Measurements from ENCODE around the gene TTI1. TPM values are rescaled to one million over a fixed set of nuclear protein-coding genes. Genes with fewer than 3 reads are reported as not detected.

TTI1 gene
- total RNA-seq, 2 experiments from 2014 or later = 10.6 to 11.4 TPM

DNA sequence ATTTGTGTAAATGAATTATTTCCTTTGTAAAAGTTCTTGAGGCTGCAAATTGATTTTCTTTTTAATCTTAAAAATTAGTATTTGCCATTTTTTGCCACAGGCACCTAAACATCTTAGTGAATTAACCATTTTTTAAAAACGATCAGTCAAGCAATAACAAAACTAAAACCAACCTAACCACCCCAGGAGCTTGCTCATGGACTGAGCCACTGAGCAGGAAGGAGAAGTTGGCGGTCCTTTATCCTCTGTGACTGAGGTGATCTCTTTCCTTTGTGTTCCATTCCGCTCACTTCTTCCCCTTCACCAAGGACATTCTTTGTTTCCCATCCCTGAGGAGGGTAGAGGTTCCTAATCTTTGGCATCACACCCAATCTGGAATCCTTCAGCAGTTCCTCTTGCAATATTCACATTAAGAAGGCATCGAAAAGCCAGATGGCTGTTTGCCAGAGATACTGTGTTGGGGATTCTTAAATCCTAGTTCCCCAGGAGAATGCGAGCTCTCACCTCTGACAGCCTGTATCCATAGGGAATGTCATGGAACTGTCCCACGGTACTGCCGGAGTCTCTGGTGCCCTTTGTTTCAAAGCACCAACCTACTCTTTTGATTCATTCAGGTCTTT lies 30.8 kb upstream of the TTI1 start:
- DNase-seq (no peak), ATAC-seq (ENCODE audit: poor library complexity) (no peak)
- Mint-ChIP-seq H3K36me3 (ENCODE audit: low read depth) (no peaks in the 10 kb centered on the region), H3K9me3 (no peaks in the 10 kb centered on the region), H3K27me3 (no peaks in the 10 kb centered on the region), H3K4me1 (ENCODE audit: low read depth) (no peaks in the 10 kb centered on the region), H3K4me3 (no peak overlapping the region), H3K27ac (no peak overlapping the region)
- H3K4me1 ChIP-seq (ENCODE audit: insufficient read depth, low read length) = no peaks in the 10 kb centered on the region
- no peak overlapping the region for H3K27ac ChIP-seq (ENCODE audit: low read depth in 1 of 2, low read length in 2 of 2)
- POLR2A ChIA-PET = no interaction called here
- CTCF ChIA-PET = no interaction called here
- no peak overlapping the region for H3K4me3 ChIP-seq (ENCODE audit: low read length)
- peaks cover 95% of the 10 kb centered on the region for H3K36me3 ChIP-seq (ENCODE audit: insufficient read depth, low read length)
- TF ChIP-seq CTCF (IDR thresholded peaks at IDR 0.05) = no peak
- H3K27me3 ChIP-seq (ENCODE audit: control insufficient read depth in 1 of 2, insufficient read depth in 2 of 2, low read length in 2 of 2) = no peaks in the 10 kb centered on the region
- H3K9me3 ChIP-seq (ENCODE audit: control insufficient read depth in 1 of 2, insufficient read depth in 1 of 2, low read length in 2 of 2) = no peaks in the 10 kb centered on the region
- intact Hi-C loops (cut with DNase I, micrococcal nuclease) = no loop called here

DNA sequence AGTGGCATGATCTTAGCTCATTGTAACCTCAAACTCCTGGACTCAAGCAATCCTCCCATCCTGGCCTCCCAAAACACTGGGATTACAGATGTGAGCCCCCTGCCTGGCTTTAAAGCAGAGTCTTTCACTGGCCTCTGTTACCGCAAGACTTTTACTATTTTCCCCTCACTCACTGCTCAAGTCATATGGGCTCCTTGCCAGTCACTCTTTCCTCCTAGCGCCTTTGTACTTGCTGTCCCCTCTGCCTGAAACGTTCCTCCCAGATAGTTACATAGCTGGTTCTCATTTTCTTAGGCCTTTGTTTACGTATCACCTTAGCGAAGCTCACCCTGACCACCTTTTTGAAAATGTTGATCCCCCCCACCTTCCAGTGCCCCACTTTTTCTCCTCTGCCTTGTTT lies 29.6 kb upstream of the TTI1 start:
- ATAC-seq (ENCODE audit: poor library complexity) = no peak
- peaks cover 94% of the 10 kb centered on the region for H3K36me3 ChIP-seq (ENCODE audit: insufficient read depth, low read length)
- H3K27ac ChIP-seq (ENCODE audit: low read depth in 1 of 2, low read length in 2 of 2) = no peak overlapping the region
- no peak overlapping the region for H3K27ac Mint-ChIP-seq
- CTCF ChIA-PET = interaction anchor here (0.6 to 1.7 kb wide), 2 partner anchors 10 to 11 kb away, joined by 3 to 5 read pairs; no protein-coding TSS in a partner anchor
- no peaks in the 10 kb centered on the region for H3K9me3 Mint-ChIP-seq
- no peaks in the 10 kb centered on the region for H3K27me3 ChIP-seq (ENCODE audit: control insufficient read depth in 1 of 2, insufficient read depth in 2 of 2, low read length in 2 of 2)
- POLR2A ChIA-PET = no interaction called here
- H3K4me3 Mint-ChIP-seq = no peak overlapping the region
- H3K4me3 ChIP-seq (ENCODE audit: low read length) = no peak overlapping the region
- intact Hi-C loops (cut with DNase I, micrococcal nuclease) = no loop called here
- no peaks in the 10 kb centered on the region for H3K4me1 ChIP-seq (ENCODE audit: insufficient read depth, low read length)
- H3K27me3 Mint-ChIP-seq = no peaks in the 10 kb centered on the region
- peaks cover 8% of the 10 kb centered on the region for H3K36me3 Mint-ChIP-seq (ENCODE audit: low read depth)
- no peaks in the 10 kb centered on the region for H3K9me3 ChIP-seq (ENCODE audit: control insufficient read depth in 1 of 2, insufficient read depth in 1 of 2, low read length in 2 of 2)
- TF ChIP-seq CTCF (IDR thresholded peaks at IDR 0.05) = no peak
- H3K4me1 Mint-ChIP-seq (ENCODE audit: low read depth) = no peaks in the 10 kb centered on the region
- DNase-seq = no peak

GRCh38 chr20:38061109-38061508 lies 27.9 kb upstream of the TTI1 start:
- H3K27me3 Mint-ChIP-seq = no peaks in the 10 kb centered on the region
- DNase-seq (no peak), ATAC-seq (ENCODE audit: poor library complexity) (no peak)
- Histone ChIP-seq H3K4me3 (ENCODE audit: low read length) (no peak overlapping the region), H3K36me3 (ENCODE audit: insufficient read depth, low read length) (peaks cover 86% of the 10 kb centered on the region), H3K9me3 (ENCODE audit: control insufficient read depth in 1 of 2, insufficient read depth in 1 of 2, low read length in 2 of 2) (no peaks in the 10 kb centered on the region), H3K27me3 (ENCODE audit: control insufficient read depth in 1 of 2, insufficient read depth in 2 of 2, low read length in 2 of 2) (no peaks in the 10 kb centered on the region), H3K4me1 (ENCODE audit: insufficient read depth, low read length) (peaks cover 3% of the 10 kb centered on the region), H3K27ac (ENCODE audit: low read depth in 1 of 2, low read length in 2 of 2) (no peak overlapping the region)
- ChIA-PET POLR2A (no interaction called here), CTCF (no interaction called here)
- no peaks in the 10 kb centered on the region for H3K9me3 Mint-ChIP-seq
- intact Hi-C loops (cut with DNase I, micrococcal nuclease) = no loop called here
- TF ChIP-seq CTCF (IDR thresholded peaks at IDR 0.05) = no peak
- no peak overlapping the region for H3K4me3 Mint-ChIP-seq
- peaks cover 22% of the 10 kb centered on the region for H3K36me3 Mint-ChIP-seq (ENCODE audit: low read depth)
- H3K4me1 Mint-ChIP-seq (ENCODE audit: low read depth) = peaks cover 9% of the 10 kb centered on the region
- H3K27ac Mint-ChIP-seq = no peak overlapping the region
